ENCODE data around the gene MACROD1.
A peak's percentile ranks its signal among the peaks of the same experiment; 100 is the strongest.

- TF ChIP-seq RAD51 (IDR thresholded peaks at IDR 0.05; ENCODE audit: borderline replicate concordance, low read depth) = no peak
- TF ChIP-seq EP300 (IDR thresholded peaks at IDR 0.05; ENCODE audit: low read length) = no peak
- TF ChIP-seq, protein P1, sequence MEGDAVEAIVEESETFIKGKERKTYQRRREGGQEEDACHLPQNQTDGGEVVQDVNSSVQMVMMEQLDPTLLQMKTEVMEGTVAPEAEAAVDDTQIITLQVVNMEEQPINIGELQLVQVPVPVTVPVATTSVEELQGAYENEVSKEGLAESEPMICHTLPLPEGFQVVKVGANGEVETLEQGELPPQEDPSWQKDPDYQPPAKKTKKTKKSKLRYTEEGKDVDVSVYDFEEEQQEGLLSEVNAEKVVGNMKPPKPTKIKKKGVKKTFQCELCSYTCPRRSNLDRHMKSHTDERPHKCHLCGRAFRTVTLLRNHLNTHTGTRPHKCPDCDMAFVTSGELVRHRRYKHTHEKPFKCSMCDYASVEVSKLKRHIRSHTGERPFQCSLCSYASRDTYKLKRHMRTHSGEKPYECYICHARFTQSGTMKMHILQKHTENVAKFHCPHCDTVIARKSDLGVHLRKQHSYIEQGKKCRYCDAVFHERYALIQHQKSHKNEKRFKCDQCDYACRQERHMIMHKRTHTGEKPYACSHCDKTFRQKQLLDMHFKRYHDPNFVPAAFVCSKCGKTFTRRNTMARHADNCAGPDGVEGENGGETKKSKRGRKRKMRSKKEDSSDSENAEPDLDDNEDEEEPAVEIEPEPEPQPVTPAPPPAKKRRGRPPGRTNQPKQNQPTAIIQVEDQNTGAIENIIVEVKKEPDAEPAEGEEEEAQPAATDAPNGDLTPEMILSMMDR (IDR thresholded peaks at IDR 0.05 in 2 of 3, conservative IDR thresholded peaks at IDR 0.05 in 1 of 3; ENCODE audit: insufficient read depth in 2 of 3, low read depth in 1 of 3, low read length in 3 of 3) = peak; percentile 46 to 59 (median 55); a peak in 3 of 6 replicates
- TF ChIP-seq NR2F6 (CRISPR knock-in tag; IDR thresholded peaks at IDR 0.05) = no peak
- TF ChIP-seq, protein P2, sequence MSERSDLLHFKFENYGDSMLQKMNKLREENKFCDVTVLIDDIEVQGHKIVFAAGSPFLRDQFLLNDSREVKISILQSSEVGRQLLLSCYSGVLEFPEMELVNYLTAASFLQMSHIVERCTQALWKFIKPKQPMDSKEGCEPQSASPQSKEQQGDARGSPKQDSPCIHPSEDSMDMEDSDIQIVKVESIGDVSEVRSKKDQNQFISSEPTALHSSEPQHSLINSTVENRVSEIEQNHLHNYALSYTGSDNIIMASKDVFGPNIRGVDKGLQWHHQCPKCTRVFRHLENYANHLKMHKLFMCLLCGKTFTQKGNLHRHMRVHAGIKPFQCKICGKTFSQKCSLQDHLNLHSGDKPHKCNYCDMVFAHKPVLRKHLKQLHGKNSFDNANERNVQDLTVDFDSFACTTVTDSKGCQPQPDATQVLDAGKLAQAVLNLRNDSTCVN (CRISPR knock-in tag; IDR thresholded peaks at IDR 0.05) = no peak
- TF ChIP-seq, protein P3, sequence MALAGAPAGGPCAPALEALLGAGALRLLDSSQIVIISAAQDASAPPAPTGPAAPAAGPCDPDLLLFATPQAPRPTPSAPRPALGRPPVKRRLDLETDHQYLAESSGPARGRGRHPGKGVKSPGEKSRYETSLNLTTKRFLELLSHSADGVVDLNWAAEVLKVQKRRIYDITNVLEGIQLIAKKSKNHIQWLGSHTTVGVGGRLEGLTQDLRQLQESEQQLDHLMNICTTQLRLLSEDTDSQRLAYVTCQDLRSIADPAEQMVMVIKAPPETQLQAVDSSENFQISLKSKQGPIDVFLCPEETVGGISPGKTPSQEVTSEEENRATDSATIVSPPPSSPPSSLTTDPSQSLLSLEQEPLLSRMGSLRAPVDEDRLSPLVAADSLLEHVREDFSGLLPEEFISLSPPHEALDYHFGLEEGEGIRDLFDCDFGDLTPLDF (CRISPR knock-in tag; IDR thresholded peaks at IDR 0.05) = no peak
- no peak for TF ChIP-seq SIN3A (IDR thresholded peaks at IDR 0.05; ENCODE audit: borderline replicate concordance in 2 of 2, control insufficient read depth in 1 of 2, low read depth in 2 of 2, low read length in 2 of 2)
- no peak for TF ChIP-seq ZBTB34 (CRISPR knock-in tag; IDR thresholded peaks at IDR 0.05)
- no peak for TF ChIP-seq ATF6 (CRISPR knock-in tag; IDR thresholded peaks at IDR 0.05)
Observed at GRCh38 chr11:64040684-64041322, 125.1 kb downstream of the MACROD1 start.
